Testis (tissue), 2 donors: Measurements from ENCODE around the gene FDXR.
"Not testable (repeated sequence)": the region's sequence is repeated elsewhere in the genome, so short reads cannot be mapped to it uniquely, and the experiment has no call there.

ENCODE experiments used
- CTCF ChIP-seq, 3 experiments: fragments of 450-650 bp in 2 of 3; fragments of 200-600 bp in 1 of 3; sonication (generic) in 1 of 3; IDR thresholded peaks; one replicate each; pipeline ENCODE4 v1.5.1; 2016 to 2019; ENCODE audit warnings: antibody characterized with exemption in 3 of 3, mild to moderate bottlenecking in 2 of 3, moderate library complexity in 1 of 3
- POLR2A ChIP-seq: fragments of 450-650 bp; IDR thresholded peaks from one replicate; pipeline ENCODE4 v1.6.1; 2017; ENCODE audit warnings: antibody characterized with exemption, mild to moderate bottlenecking, moderate library complexity

- TF ChIP-seq CTCF (IDR thresholded peaks at IDR 0.05); POLR2A: not testable (repeated sequence)
Measured at GRCh38 chr17:74909097-74909496, 36.3 kb upstream of the FDXR start.
